Right lobe of liver (tissue), 6 donors: Measurements from ENCODE around the gene CD274. TPM values are rescaled to one million over a fixed set of nuclear protein-coding genes. Genes with fewer than 3 reads are reported as not detected.
"Not testable (repeated sequence)": the region's sequence is repeated elsewhere in the genome, so short reads cannot be mapped to it uniquely, and the experiment has no call there.

Source experiments
- ATAC-seq, 4 donors: fragments of 200-7000 bp; cut with Tn5 transposase; one replicate each; pipeline ENCODE4 v1.9.1; 2020; ENCODE audit warnings: mild to moderate bottlenecking in 4 of 4, moderate library complexity in 4 of 4
- DNase-seq, 3 donors: peaks; one replicate each; pipeline ENCODE4 v3.0.0-alpha.2; 2020
- H3K27ac ChIP-seq, 3 donors: fragments of 200-600 bp; one replicate each; pipeline ENCODE4 v1.8.0; 2022
- H3K27me3 ChIP-seq, 2 donors: fragments of 200-600 bp; one replicate each; pipeline ENCODE4 v1.8.0; 2022
- H3K36me3 ChIP-seq, 4 donors: fragments of 200-600 bp; sonication (generic) in 1 of 4; one replicate each; pipeline versions ENCODE4 v1.5.1 to v1.8.0; 2017 to 2022; ENCODE audit warnings: control low read depth in 1 of 4
- H3K4me1 ChIP-seq, 4 donors: fragments of 200-600 bp; sonication (generic) in 1 of 4; one replicate each; pipeline versions ENCODE4 v1.5.1 to v1.8.0; 2017 to 2022; ENCODE audit warnings: control low read depth in 1 of 4
- H3K4me3 ChIP-seq, 3 donors: fragments of 200-600 bp; one replicate each; pipeline ENCODE4 v1.8.0; 2022
- H3K9me3 ChIP-seq, 4 donors: fragments of 200-600 bp; sonication (generic) in 1 of 4; one replicate each; pipeline versions ENCODE4 v1.5.1 to v1.8.0; 2017 to 2022; ENCODE audit warnings: control low read depth in 1 of 4
- POLR2A ChIP-seq: fragments of 450-650 bp; IDR thresholded peaks from one replicate; pipeline ENCODE4 v1.6.1; 2017; ENCODE audit warnings: antibody characterized with exemption, mild to moderate bottlenecking
- WGBS: methylation state at CpG from one replicate; pipeline ENCODE4 v1.1.6; 2018; ENCODE audit warnings: low coverage, low lambda C conversion rate; ENCODE audit not compliant: insufficient coverage; ENCODE audit errors: missing lambda C conversion rate; 5-methylcytosine and 5-hydroxymethylcytosine counted together
- intact Hi-C, 2 donors: fragments of 100-400 bp; cut with DNase I; formaldehyde crosslinking; loops; one replicate each; pipeline versions ENCODE4 v1.11.2 to v1.14.1; 2022
- total RNA-seq, 6 experiments: library from RNA; depleted of rRNA in 2 of 6; stranded (reverse); fragments of >200 nt in 2 of 6; fragmentation: NEBNext Ultra II Directional in 3 of 6; extraction: Animal tissue kit (Norgen Biotek cat#: 25700) in 3 of 6; gene quantifications; one replicate each; pipeline versions ENCODE4 v1.1.0 to v1.2.4, GENCODE V29; 2016 to 2023
- TF ChIP-seq, protein P1 (sequence below), 4 donors: fragments of 200-600 bp in 3 of 4; fragments of 450-650 bp in 1 of 4; IDR thresholded peaks; one replicate each; pipeline versions ENCODE4 v1.5.1 to v1.8.0; 2016 to 2022; ENCODE audit warnings: antibody characterized with exemption in 4 of 4, mild to moderate bottlenecking in 2 of 4
- donor health status: DM: no; HTN: yes; CAD: no.
- donor health status: DM: no; HTN: no; CAD: no.
- donor health status: DM: no; HTN: no; CAD: no.
- donor health status: DM: no; HTN: yes; CAD: no.
- donor health status: DM: no; HTN: yes; CAD: no.

CD274 gene
- total RNA-seq, 6 experiments from 2014 or later: 0.87 to 3.7 (median 1.5) TPM

DNA sequence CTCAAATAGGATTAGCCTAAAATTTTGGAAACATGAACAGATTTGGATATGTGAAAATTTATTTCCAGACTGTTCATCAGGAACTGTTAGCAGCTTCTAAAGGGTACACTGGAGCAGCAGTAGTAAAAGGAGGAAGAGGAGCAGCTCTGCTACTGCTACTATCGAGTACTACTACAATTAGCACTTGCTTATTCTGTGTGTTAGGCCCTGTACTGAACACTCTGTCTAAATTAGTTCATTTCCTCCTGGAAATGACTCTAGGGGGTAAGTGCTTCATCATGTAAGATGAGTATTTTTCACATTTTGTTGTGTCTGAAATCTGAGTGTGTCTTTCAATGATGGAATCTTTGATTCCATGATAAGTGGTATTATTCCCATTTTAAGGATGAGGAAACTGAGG is 9.8 kb downstream of the CD274 start:
- intact Hi-C loops: no loop called here
- Histone ChIP-seq H3K36me3 (peaks cover 0 to 13% (median 0%) of the 10 kb centered on the region in 4 donors), H3K27ac (no peak overlapping the region), H3K4me1 (no peaks in the 10 kb centered on the region), H3K9me3 (no peaks in the 10 kb centered on the region), H3K27me3 (no peaks in the 10 kb centered on the region), H3K4me3 (no peak overlapping the region)
- WGBS: 58% methylated on average over 1 of the region's 1 CpG
- DNase-seq (no peak), ATAC-seq (peak in 1 of 4 donors; percentile 18)
- TF ChIP-seq POLR2A: no peak
- TF ChIP-seq, protein P1, sequence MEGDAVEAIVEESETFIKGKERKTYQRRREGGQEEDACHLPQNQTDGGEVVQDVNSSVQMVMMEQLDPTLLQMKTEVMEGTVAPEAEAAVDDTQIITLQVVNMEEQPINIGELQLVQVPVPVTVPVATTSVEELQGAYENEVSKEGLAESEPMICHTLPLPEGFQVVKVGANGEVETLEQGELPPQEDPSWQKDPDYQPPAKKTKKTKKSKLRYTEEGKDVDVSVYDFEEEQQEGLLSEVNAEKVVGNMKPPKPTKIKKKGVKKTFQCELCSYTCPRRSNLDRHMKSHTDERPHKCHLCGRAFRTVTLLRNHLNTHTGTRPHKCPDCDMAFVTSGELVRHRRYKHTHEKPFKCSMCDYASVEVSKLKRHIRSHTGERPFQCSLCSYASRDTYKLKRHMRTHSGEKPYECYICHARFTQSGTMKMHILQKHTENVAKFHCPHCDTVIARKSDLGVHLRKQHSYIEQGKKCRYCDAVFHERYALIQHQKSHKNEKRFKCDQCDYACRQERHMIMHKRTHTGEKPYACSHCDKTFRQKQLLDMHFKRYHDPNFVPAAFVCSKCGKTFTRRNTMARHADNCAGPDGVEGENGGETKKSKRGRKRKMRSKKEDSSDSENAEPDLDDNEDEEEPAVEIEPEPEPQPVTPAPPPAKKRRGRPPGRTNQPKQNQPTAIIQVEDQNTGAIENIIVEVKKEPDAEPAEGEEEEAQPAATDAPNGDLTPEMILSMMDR (IDR thresholded peaks at IDR 0.05): no peak

GRCh38 chr9:5464831-5465330 is 14.5 kb downstream of the CD274 start:
- H3K9me3 ChIP-seq, H3K4me1 ChIP-seq, intact Hi-C loops, H3K27ac ChIP-seq, DNase-seq, H3K27me3 ChIP-seq, H3K4me3 ChIP-seq: not testable (repeated sequence)
- no CpG with 5 or more reads among the region's 4 CpGs for WGBS
- peak in 1 of 4 donors; percentile 28 for ATAC-seq
- H3K36me3 ChIP-seq: peaks cover 0 to 15% (median 0%) of the 10 kb centered on the region in 4 donors

DNA sequence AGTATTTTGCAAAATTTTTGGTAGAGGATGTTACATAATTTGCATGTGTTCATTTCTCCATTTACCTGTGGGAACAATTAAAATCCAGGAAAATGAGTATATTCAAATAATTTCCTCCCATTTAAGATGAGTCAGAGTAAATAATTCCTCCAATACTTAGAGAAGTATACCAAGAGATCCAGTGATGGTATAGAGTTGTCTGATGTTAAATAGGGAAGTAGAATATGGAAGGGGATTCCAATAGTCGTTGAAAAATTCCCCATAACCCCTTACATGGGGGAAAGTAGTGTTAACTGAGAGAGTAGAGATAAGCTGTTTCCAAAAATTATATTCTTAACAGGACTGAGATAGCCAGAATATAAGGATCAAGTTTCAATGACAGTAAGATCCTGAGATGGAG is 15.7 kb downstream of the CD274 start:
- TF ChIP-seq, protein P1 (IDR thresholded peaks at IDR 0.05): no peak
- no peak for TF ChIP-seq POLR2A

GRCh38 chr9:5466766-5467165 is 16.4 kb downstream of the CD274 start:
- H3K27me3 ChIP-seq: no peaks in the 10 kb centered on the region
- intact Hi-C loops: no loop called here
- no peak overlapping the region for H3K4me3 ChIP-seq
- no peak for ATAC-seq
- WGBS: 76% methylated on average over 2 of the region's 2 CpGs
- H3K36me3 ChIP-seq: peaks cover 0 to 15% (median 0%) of the 10 kb centered on the region in 4 donors
- TF ChIP-seq, protein P1 (IDR thresholded peaks at IDR 0.05): no peak
- no peak for TF ChIP-seq POLR2A
- no peak for DNase-seq
- H3K9me3 ChIP-seq: no peaks in the 10 kb centered on the region
- no peaks in the 10 kb centered on the region for H3K4me1 ChIP-seq
- no peak overlapping the region for H3K27ac ChIP-seq

More for the DNA sequence above, 15.7 kb downstream of the CD274 start:
- WGBS: 60% methylated on average over 1 of the region's 1 CpG
- no peak for ATAC-seq
- no peaks in the 10 kb centered on the region for H3K27me3 ChIP-seq
- H3K9me3 ChIP-seq: no peaks in the 10 kb centered on the region
- no peak overlapping the region for H3K27ac ChIP-seq
- DNase-seq: no peak
- peaks cover 0 to 15% (median 0%) of the 10 kb centered on the region in 4 donors for H3K36me3 ChIP-seq
- intact Hi-C loops: no loop called here
- no peaks in the 10 kb centered on the region for H3K4me1 ChIP-seq
- H3K4me3 ChIP-seq: no peak overlapping the region

DNA sequence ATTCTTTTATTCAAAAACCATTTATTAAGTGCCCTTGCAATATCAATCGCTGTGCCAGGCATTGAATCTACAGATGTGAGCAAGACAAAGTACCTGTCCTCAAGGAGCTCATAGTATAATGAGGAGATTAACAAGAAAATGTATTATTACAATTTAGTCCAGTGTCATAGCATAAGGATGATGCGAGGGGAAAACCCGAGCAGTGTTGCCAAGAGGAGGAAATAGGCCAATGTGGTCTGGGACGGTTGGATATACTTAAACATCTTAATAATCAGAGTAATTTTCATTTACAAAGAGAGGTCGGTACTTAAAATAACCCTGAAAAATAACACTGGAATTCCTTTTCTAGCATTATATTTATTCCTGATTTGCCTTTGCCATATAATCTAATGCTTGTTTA is 18.5 kb downstream of the CD274 start:
- H3K27ac ChIP-seq: no peak overlapping the region
- H3K4me1 ChIP-seq: no peaks in the 10 kb centered on the region
- WGBS: 72% methylated on average over 5 of the region's 5 CpGs
- H3K27me3 ChIP-seq: no peaks in the 10 kb centered on the region
- no peak for TF ChIP-seq POLR2A
- TF ChIP-seq, protein P1 (IDR thresholded peaks at IDR 0.05): no peak
- intact Hi-C loops: no loop called here
- no peak overlapping the region for H3K4me3 ChIP-seq
- H3K36me3 ChIP-seq: peaks cover 0 to 7% (median 0%) of the 10 kb centered on the region in 4 donors
- DNase-seq: no peak
- no peak for ATAC-seq
- H3K9me3 ChIP-seq: no peaks in the 10 kb centered on the region
